Gastrocnemius medialis (tissue), 4 donors: Measurements from ENCODE around the gene UHRF1.

ENCODE experiments used
- CTCF ChIP-seq, 5 experiments: fragments of 450-650 bp in 3 of 5; fragments of 200-600 bp in 2 of 5; sonication (generic) in 2 of 5; IDR thresholded peaks in 4 of 5; conservative IDR thresholded peaks in 1 of 5; 1 replicate in 4 of 5; 2 replicates in 1 of 5; pipeline ENCODE4 v1.5.1; 2016 to 2019; ENCODE audit warnings: antibody characterized with exemption in 5 of 5, mild to moderate bottlenecking in 3 of 5, moderate library complexity in 3 of 5
- POLR2A ChIP-seq, 2 donors: fragments of 450-650 bp; IDR thresholded peaks; one replicate each; pipeline ENCODE4 v1.6.1; 2017; ENCODE audit warnings: antibody characterized with exemption in 2 of 2, mild to moderate bottlenecking in 2 of 2, moderate library complexity in 2 of 2

GRCh38 chr19:4859697-4860096 is 49.6 kb upstream of the UHRF1 start:
- no peak for TF ChIP-seq CTCF (IDR thresholded peaks at IDR 0.05 in 4 of 5, conservative IDR thresholded peaks at IDR 0.05 in 1 of 5)
- no peak for TF ChIP-seq POLR2A (IDR thresholded peaks at IDR 0.05)
